ENCODE results near the gene F2RL1. TPM values are rescaled to one million over a fixed set of nuclear protein-coding genes. Genes with fewer than 3 reads are reported as not detected.

Gene F2RL1
- total and polyA plus RNA-seq, 2 of the 13 experiments (the other 11 are each of a cell fraction or from before 2014, with no cell fraction given): 9.9 to 23.0 TPM

DNA sequence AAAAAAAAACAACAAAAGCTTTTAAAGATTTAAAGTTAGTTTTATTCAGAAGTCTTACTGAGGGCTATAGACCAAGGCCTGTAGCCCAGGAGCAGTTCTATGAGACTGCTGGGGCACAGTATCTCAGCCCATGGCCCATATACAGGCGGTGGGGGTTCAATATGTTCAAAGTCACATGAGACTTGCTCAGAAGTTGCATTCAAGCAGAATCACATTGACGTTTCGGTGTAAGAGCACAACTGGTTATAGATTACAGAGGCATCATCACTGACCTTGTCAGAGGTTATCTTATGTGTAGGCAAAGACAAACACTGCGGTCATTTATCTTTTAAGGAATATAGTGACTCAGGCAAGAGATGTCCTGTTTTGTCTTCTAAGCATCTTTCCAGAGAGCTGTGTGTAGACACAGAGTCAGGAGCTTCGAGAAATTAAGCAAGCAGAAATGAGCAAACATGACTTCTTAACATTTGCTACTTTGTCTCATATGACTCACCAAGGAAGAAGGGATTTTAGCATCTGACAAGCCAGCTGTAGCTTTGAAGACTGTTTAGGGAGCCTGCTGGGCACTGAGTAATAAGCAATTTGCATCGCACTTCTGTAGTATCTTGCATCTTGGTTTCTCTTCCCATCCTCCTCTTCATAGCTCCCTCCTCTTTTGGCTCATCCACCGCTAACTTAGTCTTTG, 12.9 kb upstream of the F2RL1 start (continued):
- TF ChIP-seq ZGPAT (CRISPR knock-in tag; IDR thresholded peaks at IDR 0.05) (peak; percentile 48; the same call in 1 of the 2 replicates), SMAD1 (CRISPR knock-in tag; IDR thresholded peaks at IDR 0.05; ENCODE audit: borderline replicate concordance, low read depth) (no peak), ZBTB4 (CRISPR knock-in tag; IDR thresholded peaks at IDR 0.05; ENCODE audit: borderline replicate concordance) (no peak), ZFYVE20 (CRISPR knock-in tag; IDR thresholded peaks at IDR 0.05; ENCODE audit: borderline replicate concordance, low read depth) (no peak), ZMYM3 (CRISPR knock-in tag; IDR thresholded peaks at IDR 0.05) (no peak), THAP11 (CRISPR knock-in tag; IDR thresholded peaks at IDR 0.05) (no peak), HNRNPUL1 (IDR thresholded peaks at IDR 0.05; ENCODE audit: low read depth, low read length) (no peak), TP53 (CRISPR knock-in tag; conservative IDR thresholded peaks at IDR 0.05) (no peak), GATAD2A (CRISPR knock-in tag; IDR thresholded peaks at IDR 0.05) (peak; percentile 57; the same call in 1 of the 2 replicates), DPF2 (CRISPR knock-in tag; IDR thresholded peaks at IDR 0.05; ENCODE audit: borderline replicate concordance, low read depth) (no peak), MYC (CRISPR knock-in tag; IDR thresholded peaks at IDR 0.05; ENCODE audit: borderline replicate concordance) (no peak), SMARCE1 (IDR thresholded peaks at IDR 0.05; ENCODE audit: borderline replicate concordance) (no peak), ZBTB25 (CRISPR knock-in tag; IDR thresholded peaks at IDR 0.05) (no peak), SOX5 (CRISPR knock-in tag; IDR thresholded peaks at IDR 0.05; ENCODE audit: borderline replicate concordance) (peak; percentile 19; the same call in 1 of the 2 replicates)
- TF ChIP-seq, protein P1, sequence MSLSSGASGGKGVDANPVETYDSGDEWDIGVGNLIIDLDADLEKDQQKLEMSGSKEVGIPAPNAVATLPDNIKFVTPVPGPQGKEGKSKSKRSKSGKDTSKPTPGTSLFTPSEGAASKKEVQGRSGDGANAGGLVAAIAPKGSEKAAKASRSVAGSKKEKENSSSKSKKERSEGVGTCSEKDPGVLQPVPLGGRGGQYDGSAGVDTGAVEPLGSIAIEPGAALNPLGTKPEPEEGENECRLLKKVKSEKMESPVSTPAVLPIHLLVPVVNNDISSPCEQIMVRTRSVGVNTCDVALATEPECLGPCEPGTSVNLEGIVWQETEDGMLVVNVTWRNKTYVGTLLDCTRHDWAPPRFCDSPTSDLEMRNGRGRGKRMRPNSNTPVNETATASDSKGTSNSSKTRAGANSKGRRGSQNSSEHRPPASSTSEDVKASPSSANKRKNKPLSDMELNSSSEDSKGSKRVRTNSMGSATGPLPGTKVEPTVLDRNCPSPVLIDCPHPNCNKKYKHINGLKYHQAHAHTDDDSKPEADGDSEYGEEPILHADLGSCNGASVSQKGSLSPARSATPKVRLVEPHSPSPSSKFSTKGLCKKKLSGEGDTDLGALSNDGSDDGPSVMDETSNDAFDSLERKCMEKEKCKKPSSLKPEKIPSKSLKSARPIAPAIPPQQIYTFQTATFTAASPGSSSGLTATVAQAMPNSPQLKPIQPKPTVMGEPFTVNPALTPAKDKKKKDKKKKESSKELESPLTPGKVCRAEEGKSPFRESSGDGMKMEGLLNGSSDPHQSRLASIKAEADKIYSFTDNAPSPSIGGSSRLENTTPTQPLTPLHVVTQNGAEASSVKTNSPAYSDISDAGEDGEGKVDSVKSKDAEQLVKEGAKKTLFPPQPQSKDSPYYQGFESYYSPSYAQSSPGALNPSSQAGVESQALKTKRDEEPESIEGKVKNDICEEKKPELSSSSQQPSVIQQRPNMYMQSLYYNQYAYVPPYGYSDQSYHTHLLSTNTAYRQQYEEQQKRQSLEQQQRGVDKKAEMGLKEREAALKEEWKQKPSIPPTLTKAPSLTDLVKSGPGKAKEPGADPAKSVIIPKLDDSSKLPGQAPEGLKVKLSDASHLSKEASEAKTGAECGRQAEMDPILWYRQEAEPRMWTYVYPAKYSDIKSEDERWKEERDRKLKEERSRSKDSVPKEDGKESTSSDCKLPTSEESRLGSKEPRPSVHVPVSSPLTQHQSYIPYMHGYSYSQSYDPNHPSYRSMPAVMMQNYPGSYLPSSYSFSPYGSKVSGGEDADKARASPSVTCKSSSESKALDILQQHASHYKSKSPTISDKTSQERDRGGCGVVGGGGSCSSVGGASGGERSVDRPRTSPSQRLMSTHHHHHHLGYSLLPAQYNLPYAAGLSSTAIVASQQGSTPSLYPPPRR (CRISPR knock-in tag; IDR thresholded peaks at IDR 0.05; ENCODE audit: borderline replicate concordance): no peak
- TF ChIP-seq, protein P2, sequence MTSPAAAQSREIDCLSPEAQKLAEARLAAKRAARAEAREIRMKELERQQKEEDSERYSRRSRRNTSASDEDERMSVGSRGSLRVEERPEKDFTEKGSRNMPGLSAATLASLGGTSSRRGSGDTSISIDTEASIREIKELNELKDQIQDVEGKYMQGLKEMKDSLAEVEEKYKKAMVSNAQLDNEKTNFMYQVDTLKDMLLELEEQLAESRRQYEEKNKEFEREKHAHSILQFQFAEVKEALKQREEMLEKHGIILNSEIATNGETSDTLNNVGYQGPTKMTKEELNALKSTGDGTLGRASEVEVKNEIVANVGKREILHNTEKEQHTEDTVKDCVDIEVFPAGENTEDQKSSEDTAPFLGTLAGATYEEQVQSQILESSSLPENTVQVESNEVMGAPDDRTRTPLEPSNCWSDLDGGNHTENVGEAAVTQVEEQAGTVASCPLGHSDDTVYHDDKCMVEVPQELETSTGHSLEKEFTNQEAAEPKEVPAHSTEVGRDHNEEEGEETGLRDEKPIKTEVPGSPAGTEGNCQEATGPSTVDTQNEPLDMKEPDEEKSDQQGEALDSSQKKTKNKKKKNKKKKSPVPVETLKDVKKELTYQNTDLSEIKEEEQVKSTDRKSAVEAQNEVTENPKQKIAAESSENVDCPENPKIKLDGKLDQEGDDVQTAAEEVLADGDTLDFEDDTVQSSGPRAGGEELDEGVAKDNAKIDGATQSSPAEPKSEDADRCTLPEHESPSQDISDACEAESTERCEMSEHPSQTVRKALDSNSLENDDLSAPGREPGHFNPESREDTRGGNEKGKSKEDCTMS (CRISPR knock-in tag; conservative IDR thresholded peaks at IDR 0.05): no peak

Measured in HepG2 (cell line).